Stimulated activated naive CD4-positive, alpha-beta T cell (primary cell): ENCODE data around the gene MAPK8IP1.
A peak's percentile ranks its signal among the peaks of the same experiment; 100 is the strongest.

ENCODE experiments used
- DNase-seq, 6 experiments: peaks; one replicate each; lab custom pipeline; 2025; lab: John Stamatoyannopoulos, UW

The MAPK8IP1 gene

DNA sequence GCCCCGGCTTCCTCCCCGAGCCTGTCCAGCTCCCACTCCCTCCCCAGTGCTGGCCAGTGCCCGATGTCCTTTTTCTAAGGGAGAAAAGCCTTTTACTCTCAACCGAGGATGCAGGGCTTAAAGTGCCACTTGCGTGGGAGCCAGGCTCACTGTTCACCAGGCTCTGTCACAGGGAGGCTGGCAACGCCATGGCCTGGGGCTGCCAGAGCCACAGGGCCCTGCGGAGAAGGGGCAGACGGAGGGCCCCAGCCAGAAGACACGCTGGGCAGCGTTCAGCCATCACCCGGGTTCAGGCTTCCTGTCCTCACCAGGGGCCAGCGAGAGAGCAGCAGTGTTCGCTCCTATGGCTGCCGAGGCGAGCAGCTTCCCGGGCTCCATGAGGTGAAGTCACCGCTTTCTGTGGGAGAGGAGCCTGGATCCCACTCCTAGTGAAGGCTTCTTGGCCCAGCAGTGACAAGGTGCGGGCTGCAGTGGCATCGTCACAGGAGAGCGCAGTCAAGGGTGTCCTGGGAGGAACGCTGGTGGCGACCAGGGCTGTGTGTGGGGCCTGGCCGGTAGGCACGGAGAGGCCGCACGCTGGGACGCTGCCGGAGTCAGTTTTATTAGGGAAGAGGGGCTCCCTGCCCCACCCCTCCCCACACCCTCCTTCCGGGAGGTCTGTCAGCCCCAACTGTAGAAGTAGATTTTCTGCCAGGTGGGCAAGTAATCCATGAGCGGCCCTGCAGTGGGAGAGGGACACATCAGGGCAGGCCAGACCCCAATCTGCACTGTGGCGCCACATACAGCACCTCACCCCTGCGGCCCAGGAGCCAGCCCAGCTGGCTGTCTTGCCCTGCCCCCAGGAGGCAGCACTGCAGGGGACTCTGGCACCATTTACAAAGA lies 24.4 kb downstream of the MAPK8IP1 start:
- DNase-seq, result no peak

GRCh38 chr11:45910623-45911022 lies 25.2 kb downstream of the MAPK8IP1 start:
- DNase-seq, result no peak

GRCh38 chr11:45913514-45913913 lies 28.1 kb downstream of the MAPK8IP1 start:
- DNase-seq, result no peak

DNA sequence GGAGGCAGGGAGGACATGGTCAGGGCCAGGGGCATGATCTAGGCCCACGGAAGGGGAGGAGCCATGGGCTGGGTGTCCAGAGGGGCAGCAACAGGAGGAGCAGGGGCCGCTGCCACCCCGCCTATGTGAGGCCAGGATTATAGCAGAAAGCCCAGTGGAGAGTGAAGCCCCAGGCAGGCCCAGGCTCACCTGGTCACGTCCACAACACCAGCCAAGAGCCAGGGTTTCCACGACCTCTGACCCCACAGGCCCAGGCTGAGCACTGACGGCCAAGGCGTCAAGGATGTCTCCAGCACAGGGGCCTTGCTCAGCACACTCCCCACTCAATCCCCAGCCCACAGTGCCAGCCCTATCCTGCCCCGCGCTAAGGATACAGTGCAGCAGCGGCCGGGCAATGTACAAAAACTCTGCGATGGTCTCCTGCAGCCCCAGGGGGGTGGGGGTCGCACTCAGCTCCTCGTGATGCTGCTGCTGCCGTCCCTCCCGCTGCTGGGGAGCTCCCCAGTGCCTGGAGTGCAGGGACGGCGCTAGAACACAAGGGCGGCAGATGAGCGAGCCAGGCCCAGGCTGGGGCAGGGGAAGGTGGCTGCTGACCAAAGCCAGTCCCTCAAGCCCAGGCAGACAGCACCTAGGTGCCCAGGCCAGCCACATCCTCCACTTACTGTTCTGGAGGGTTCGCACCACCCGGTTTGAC lies 28.6 kb downstream of the MAPK8IP1 start:
- no peak for DNase-seq

GRCh38 chr11:45915446-45915845 lies 30.0 kb downstream of the MAPK8IP1 start:
- DNase-seq, result no peak

- DNase-seq, result peak in 1 of 6 experiments; percentile 30
Measured at GRCh38 chr11:45917286-45917622, 31.8 kb downstream of the MAPK8IP1 start.

GRCh38 chr11:45917623-45918330 lies 32.3 kb downstream of the MAPK8IP1 start, which contains the start of gene PEX16:
PEX16 (minus strand) TSS chr11:45917877; CDS start chr11:45917811, 66 bp downstream.
- DNase-seq, result peak; percentile 87 to 97 (median 95)

- peak in 3 of 6 experiments; percentile 14 to 55 (median 35) for DNase-seq
Measured at GRCh38 chr11:45918331-45918941, 33.0 kb downstream of the MAPK8IP1 start.

DNA sequence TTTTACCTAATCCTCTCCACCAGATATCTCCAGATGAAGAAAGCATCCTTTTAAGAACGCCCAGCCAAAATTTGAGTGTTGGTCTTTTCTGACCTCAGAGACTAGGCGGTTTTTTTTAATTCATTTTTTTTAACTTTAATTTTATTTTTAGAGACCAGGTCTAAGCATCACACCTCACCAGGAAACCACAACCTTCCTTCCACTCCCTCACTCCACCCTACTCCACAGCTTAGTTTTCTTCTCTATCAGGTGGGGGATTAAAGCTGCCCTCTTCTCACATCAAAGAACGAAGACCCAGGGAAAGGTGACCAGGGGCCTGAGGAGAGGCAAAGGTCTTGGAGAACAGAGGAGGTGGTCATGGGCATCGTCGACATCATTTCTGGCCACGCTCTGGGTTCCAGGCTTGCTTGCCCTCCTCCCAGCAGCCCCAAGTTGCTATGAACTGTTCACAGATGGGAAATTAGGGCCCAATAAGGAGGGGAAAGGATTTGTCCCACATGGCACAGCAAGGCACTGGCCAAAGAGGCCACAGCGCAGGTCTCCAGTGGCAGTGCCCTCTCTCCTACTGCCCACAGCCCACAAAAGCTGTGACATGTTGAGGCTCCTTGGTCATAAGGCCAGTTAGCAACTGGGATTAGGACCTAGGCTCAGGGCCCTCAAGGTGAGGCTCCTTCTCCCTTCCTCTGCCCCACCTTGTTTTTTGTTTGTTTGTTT lies 33.7 kb downstream of the MAPK8IP1 start:
- no peak for DNase-seq

DNA sequence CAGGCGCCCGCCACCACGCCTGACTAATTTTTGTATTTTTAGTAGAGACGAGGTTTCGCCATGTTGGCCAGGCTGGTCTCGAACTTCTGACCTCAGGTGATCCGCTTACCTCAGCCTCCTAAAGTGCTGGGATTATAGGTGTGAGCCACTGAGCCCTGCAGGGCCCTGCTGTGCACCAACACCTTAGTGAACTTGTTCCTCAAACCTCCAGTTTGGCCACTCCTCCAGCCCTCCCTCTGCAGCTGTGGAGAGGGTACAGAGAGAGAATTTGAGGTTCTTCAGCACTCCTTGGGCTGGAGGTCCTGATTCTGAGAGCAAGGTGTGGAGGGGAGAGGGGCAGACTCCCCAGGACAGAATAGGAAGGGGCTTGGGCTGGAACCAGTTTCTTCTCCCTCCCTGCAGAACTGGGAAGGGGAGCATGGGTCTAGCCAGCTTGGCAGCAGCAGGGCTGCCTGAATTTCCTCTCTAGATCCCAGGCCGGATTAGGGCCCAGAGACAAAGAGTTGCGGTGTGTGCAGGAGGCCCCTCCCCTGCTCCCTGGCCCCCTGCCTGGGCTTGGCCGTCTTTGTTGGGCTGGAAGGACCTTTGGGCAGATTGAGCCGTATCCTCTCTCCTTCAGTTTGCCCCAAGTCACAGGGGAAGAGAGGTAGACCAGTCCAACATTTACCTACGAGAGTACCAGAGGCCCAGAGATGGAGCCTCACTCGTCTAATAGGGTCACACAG lies 34.5 kb downstream of the MAPK8IP1 start:
- DNase-seq, result no peak

DNA sequence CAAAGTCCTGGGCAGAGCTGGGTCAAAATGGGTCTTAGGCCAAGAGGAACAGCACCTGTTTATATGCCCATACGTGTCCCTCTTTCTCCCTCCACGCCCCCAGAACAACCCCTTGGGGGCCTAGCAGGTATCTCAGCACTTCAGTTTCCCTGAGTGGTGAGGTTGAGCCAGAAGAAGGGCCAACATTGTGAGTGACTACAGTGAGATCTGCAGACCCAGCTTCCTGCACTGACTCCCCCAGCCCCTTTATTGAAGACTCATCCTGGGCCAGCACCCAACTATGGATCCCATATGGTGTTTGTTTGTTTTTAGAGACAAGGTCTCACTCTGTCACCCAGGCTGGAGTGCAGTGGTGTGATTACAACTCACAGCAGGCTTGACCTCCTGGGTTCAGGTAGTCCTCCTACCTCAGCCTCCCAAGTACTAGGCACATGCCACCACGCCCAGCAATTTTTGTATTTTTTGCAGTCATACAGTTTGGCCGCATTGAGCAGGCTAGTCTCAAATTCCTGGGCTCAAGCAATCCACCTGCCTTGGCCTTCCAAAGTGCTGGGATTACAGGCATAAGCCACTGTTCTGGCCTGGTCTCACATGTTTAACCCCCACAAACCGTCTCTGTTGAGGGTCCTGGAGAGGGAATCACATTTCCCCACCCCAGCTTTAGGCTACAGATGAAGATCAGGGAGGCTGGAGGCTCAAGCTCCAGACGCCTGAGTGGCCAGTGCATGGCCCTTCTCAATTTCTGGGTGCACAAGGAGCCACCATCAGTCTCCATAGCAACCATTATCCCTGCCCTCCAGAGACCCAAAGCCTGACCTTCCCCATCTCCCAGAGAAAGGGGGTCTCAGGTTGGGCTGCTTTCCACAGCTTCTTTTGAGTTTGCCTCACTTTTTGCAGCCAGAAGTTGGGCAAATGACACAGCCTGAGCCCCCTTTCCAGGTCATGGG lies 35.4 kb downstream of the MAPK8IP1 start:
- DNase-seq, result no peak

DNA sequence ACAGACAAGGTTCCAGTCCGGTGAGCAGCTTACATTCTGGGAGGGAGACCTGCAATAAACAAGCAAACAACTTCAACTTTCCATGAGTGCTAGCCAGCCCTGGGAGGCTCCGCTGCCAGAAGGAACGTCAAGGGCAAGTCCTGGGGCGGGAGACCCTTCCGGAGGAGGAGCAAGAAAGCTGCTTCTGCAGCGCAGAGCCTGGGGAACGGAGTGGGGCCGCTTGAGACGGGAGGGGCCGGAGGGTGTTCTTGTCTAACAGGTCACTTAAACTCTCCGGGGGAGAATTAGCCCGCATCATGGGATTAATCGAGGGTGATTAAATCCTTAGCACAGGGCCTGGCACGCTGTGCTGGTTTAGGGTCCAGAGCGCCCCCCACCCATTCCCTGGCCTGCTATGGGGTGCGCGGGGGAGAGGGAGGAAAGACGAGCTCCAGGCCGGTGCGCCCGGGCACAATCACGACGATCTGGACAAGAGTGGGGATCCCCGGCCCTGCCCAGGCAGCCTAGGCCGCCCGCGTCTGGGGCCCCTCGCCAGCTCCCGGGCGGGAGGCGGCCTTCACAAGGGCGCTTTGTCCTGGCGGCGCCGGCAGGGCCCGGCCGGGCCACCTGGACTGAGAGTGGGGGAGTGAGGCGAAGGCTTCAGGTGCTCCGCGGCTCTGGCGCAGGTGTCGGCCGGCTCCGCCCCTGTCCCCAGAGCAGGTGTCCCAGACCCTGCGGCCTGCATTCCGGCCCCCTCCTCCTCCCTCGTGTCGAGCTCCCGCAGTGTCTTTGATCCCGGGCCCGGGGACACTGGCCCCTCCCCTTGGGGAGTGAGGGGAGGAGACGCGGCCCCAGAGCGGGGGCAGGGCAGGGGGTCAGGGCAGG lies 36.3 kb downstream of the MAPK8IP1 start:
- peak in 1 of 6 experiments; percentile 29 for DNase-seq

GRCh38 chr11:45922425-45923082 lies 37.1 kb downstream of the MAPK8IP1 start, which contains the start of gene LARGE2:
LARGE2 (plus strand) TSS chr11:45922656; CDS start chr11:45922883, 227 bp downstream.
- DNase-seq, result peak in 4 of 6 experiments; percentile 10 to 41 (median 24)

DNA sequence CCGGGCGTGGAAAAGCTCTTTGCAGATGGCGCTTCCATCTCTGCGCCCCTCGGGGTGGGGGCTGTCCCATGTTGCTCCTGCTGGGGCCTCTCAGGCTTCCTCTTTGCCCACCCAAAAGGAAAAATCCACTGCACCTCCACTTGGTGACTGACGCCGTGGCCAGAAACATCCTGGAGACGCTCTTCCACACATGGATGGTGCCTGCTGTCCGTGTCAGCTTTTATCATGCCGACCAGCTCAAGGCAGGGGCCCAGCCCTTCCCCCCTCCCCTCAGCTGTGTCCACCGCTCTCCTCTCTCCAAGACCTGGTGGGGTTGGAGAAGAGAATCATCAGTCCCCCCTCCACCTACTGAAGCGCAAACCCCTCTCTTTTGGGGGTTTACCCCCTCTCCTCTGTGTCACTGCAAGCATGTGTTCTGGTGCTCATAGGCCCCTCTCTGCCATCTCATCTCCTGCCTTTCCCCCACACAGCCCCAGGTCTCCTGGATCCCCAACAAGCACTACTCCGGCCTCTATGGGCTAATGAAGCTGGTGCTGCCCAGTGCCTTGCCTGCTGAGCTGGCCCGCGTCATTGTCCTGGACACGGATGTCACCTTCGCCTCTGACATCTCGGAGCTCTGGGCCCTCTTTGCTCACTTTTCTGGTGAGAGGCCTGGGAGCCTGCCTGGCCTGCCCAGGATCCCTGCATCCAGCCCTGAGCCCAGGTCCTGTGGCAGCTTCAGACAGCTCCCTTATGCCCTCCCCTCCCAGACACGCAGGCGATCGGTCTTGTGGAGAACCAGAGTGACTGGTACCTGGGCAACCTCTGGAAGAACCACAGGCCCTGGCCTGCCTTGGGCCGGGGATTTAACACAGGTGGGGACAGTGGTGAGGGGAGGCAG lies 38.8 kb downstream of the MAPK8IP1 start:
- no peak for DNase-seq

DNA sequence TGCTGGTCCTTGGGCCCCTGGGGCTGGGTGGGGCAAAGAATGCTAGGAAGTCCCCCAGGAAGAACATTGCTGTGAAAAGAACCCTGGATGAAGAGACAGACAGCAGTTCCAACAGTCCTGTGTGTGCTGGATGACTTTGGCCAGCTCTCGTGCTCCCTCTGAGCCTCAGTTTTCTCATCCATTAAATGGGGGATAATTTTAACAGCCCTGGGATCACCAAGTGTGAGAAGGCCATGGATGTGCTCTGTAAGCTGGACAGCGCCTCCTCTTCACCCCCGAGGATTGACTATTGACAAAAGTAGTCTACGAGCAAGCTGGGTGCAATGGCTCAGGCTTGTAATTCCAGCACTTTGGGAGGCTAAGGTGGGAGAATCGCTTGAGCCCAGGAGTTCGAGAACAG lies 39.5 kb downstream of the MAPK8IP1 start:
- no peak for DNase-seq

DNA sequence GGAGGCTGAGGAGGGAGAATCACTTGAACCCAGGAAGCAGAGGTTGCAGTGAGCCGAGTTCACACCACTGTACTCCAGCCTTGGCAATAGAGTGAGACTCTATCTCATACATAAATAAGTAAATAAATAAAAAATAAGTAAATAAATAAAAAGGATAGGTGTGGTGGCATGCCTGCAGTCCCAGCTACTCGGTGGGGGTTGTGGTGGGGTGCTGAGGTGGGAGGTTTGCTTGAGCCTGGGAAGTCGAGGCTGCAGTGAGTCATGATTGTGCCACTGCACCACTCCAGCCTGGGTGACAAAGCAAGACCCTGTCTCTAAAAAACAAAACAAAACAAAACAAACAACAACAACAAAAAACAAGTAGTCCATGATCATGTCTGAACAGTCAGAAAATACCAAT lies 40.1 kb downstream of the MAPK8IP1 start:
- no peak for DNase-seq

- DNase-seq, result no peak
Measured at GRCh38 chr11:45926001-45926401, 40.5 kb downstream of the MAPK8IP1 start.
